NCI-H2196 treated with DMSO at 0.1 percent for 48 hours (cell line): ENCODE results near the gene CDR2L.

ENCODE experiments used
- DNase-seq: peaks from one replicate; lab custom pipeline; 2025; ENCODE audit not compliant: unreplicated experiment; lab: John Stamatoyannopoulos, UW

CDR2L gene

GRCh38 chr17:74987418-74987908 is at the start of gene CDR2L:
CDR2L (plus strand) TSS chr17:74987632; CDS start chr17:74988044, 412 bp downstream.
- DNase-seq, result peak; percentile 90

DNA sequence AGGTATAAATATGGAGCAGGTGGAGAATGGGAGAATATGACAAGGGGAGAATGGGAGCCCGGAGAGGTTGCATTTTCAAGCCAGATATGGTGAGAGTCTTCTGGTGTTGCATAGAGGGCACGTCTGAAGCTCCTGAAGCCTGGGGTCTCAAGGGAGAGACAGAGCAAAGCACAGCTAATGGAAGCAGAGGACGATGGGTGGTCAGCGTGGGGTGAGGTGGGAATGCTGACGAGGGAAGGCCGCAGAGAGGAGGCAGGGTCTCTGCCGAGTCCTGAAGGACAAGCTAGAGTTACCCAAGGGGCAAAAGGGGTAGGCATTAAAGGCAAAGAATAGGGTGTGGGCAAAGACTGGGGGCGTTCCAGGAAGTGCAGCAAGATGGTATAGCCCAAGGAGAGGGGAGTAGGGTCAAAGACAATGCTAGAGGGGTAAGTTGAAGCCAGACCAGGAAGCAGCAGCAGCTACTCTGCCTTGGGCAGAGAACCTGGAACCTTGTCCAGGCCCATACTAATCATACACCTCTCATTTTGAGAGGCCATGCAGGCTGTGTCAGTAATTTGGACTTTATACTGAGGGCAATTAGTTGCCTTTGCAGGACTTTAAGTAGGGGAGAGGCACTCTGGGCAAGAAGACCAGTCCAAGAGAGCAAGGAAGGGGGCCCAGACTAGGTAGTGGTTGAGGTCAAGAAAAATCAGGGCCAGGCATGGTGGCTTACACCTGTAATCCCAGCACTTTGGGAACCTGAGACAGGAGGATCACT is 49.1 kb upstream of the CDR2L start:
- no peak for DNase-seq

GRCh38 chr17:74939534-74939933 is 47.9 kb upstream of the CDR2L start:
- no peak for DNase-seq

DNA sequence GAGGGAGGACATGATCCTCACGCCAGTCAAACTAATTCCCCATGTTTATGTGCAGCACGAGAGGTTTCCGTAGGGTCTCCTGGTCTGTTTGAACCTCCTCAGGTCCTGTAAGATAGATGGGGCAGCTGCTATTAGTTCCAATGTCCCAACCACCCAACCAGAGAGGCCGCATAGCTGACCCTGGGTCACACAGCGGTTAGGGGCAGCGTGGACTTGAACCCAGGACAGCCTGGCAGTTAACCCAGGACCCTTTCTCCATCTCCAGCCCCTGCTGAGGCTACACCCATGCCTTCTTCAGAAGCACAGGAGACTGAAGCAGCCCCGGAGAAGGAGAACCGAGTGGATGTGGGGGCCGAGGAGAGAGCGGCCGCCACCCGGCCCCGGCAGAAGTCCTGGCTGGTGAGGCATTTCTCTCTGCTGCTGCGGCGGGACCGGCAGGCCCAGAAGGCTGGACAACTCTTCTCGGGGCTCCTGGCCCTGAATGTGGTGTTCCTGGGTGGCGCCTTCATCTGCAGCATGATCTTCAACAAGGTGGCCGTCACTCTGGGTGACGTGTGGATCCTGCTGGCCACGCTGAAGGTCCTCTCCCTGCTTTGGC is 46.2 kb upstream of the CDR2L start:
- DNase-seq, result no peak

- DNase-seq, result no peak
Measured at GRCh38 chr17:74943808-74944522, 43.5 kb upstream of the CDR2L start.

DNA sequence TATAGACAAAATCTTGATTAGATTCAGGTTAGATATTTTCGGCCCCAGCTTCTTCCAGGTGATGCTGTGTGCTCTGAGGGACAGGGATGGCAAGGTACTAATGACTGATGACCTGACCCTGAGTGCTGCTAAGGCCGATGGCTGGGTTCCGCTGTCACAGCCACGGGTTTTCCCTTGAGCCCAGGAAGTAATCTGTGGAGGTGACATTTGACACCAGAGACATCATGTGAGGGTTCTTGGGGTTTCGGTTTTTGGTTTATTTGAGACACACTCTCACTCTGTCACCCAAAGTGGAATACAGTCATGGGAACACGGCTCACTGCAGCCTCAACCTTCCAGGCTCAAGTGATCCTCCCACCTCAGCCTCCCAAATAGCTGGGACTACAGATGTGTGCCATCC is 41.9 kb upstream of the CDR2L start:
- no peak for DNase-seq

GRCh38 chr17:74946641-74947040 is 40.8 kb upstream of the CDR2L start:
- no peak for DNase-seq

GRCh38 chr17:74947041-74947754 is 40.2 kb upstream of the CDR2L start:
- DNase-seq, result no peak

DNA sequence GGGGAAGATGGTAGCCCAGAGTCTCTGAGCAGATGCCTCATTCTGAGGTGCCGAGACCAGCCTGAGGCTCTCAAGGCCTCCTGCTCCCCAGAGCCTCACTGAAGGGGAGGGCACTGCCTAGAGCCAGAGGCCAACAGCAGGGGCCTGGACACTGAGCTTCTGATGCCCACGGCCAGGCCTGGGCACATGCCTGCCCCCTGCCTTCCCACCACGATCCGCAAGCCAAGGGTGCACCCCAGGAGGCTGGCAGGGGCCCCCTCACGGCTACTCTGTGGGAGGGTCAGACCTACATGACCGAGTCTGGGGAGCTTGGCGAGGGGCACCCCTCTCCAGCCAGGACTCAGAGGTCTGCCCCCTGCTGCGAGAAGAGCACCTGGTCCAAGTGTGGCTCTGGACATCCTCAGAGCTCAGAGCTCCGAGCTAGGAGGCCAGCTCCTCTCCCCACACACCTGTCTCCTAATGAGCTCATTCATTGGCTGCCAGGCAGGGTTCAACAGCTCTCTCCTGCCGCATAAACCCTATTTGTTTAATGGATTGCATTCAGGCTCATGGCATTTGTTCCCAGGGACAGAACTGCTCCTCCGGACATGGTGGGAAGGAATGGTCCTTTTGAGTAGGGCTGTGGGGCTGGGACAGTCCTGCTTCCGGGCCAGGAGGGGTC is 37.8 kb upstream of the CDR2L start:
- DNase-seq, result peak; percentile 42

GRCh38 chr17:74950207-74950606 is 37.2 kb upstream of the CDR2L start:
- DNase-seq, result peak; percentile 51

- DNase-seq, result no peak
Measured at GRCh38 chr17:74951065-74951464, 36.4 kb upstream of the CDR2L start.

- DNase-seq, result no peak
Measured at GRCh38 chr17:74951680-74952421, 35.6 kb upstream of the CDR2L start.

- no peak for DNase-seq
Measured at GRCh38 chr17:74952431-74953133, 34.9 kb upstream of the CDR2L start.

GRCh38 chr17:74953134-74953687 is 34.2 kb upstream of the CDR2L start:
- no peak for DNase-seq

DNA sequence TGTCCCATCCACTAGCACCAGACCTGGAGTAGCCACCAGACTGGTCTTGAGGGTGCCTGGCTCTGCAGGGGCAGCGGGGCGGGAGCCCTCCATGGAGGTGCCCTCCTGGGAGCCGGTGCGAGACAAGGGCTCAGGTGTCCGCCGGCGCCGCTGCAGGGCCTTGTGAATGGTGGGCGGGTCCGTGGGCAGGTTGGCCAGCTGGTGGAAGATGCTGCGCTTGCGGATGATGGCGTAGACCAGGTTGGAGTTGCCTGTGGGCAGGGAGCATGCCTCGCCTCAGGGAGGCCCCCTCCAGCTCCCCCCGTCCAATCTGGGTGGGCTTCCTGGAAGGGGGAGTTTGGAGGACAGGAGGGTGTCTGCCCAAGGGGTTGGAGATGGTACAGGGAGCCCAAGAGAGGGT is 33.3 kb upstream of the CDR2L start:
- no peak for DNase-seq

- no peak for DNase-seq
Measured at GRCh38 chr17:74954665-74955421, 32.6 kb upstream of the CDR2L start.

DNA sequence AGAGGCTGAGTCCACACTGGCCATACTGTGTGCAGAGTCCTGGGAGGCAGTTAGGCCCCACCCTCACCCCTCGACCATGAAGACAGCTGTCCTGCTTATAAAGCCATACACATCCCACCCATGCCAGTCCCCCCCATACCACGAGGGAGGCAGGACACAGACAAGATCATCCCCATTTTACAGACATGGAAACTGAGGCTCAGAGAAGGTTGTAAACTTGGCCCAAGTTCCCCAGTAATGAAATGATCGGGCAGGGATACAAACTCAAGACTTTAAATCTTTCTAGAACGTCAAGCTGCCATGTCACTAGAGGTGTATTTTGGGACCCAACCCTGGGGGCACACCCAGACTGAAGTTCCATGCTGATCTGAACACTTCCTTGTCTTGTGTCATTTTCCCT is 31.3 kb upstream of the CDR2L start:
- DNase-seq, result no peak

DNA sequence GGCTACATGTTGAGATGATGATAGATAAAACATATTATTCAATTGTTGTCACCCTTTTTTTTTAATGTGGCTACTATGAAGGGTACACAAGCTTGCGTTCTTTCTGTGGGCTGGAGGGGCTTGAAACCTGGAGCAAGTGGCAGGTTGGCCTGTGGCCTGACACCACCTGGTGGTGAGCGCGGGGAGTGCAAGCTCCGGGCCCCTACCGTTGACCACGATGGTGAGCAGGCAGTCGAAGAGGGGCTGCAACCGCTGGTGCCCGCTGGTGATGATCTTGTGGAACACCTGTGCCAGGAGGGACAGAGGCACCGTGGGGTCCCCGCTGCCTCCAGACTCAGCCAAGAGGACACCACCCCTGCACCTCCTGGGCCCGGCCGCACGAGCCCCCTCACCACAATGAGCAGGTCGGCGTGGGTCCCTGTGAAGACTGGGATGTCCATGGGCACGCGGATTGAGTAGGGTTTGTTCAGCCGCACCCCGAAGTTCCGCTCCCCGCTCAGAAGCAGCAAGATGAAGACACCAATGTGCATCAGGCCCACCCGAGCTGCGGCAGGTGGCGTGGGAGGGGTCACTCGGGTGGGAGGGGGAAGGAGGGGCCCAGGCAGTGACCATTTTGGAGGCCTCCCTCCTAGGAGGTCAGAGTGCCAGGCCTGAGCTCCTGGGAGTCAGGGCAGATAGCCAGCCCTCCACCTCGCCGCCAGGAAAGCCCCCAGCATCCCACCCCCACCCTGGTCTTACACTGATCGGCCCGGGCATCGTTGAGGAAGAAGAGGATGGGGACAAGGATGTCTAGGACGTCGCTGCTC is 29.3 kb upstream of the CDR2L start:
- DNase-seq, result no peak
